K562 (cell line): ENCODE results near the gene ZFP36. TPM values are rescaled to one million over a fixed set of nuclear protein-coding genes. Genes with fewer than 3 reads are reported as not detected.

ENCODE experiments used
- DDX20 ChIP-seq: fragments of 450-650 bp; IDR thresholded peaks from 2 replicates; pipeline ENCODE4 v1.6.1; 2016; ENCODE audit warnings: missing genetic modification characterization, low read depth, mild to moderate bottlenecking, missing compliant biosample characterization, moderate library complexity
- FOSL1 ChIP-seq: fragments of 200-800 bp; sonication (Bioruptor generic); conservative IDR thresholded peaks from 2 replicates; pipeline ENCODE4 v1.6.1; 2016; ENCODE audit warnings: missing genetic modification characterization, missing compliant biosample characterization
- FOXM1 ChIP-seq, 2 experiments: fragments of 450-650 bp in 1 of 2; sonication (generic) in 1 of 2; formaldehyde crosslinking in 1 of 2; IDR thresholded peaks; 2 replicates each; pipeline versions ENCODE4 v1.6.1 to v1.9.0; 2017 to 2022; ENCODE audit warnings: low read depth in 2 of 2, mild to moderate bottlenecking in 2 of 2, missing genetic modification reagents in 1 of 2, moderate library complexity in 1 of 2
- HDAC2 ChIP-seq: fragments of 450-650 bp; IDR thresholded peaks from 2 replicates; pipeline ENCODE4 v1.6.1; 2016; ENCODE audit warnings: mild to moderate bottlenecking
- HMG20B ChIP-seq: fragments of 250-450 bp; sonication (Bioruptor Pico); IDR thresholded peaks from 2 replicates; pipeline ENCODE4 v1.5.0; 2021; ENCODE audit warnings: mild to moderate bottlenecking
- HNRNPUL1 ChIP-seq: fragments of 200-400 bp; formaldehyde crosslinking; IDR thresholded peaks from 2 replicates; pipeline ENCODE4 v1.6.1; 2017; ENCODE audit warnings: low read length
- KAT2B ChIP-seq: IDR thresholded peaks from one replicate; pipeline ENCODE4 v1.6.1; 2012; ENCODE audit warnings: low read depth, mild to moderate bottlenecking, control low read depth, inconsistent platforms, low read length, moderate library complexity
- KLF16 ChIP-seq: IDR thresholded peaks from 2 replicates; pipeline ENCODE4 v1.6.1; 2016; ENCODE audit warnings: antibody characterized with exemption
- NONO ChIP-seq, 2 experiments: fragments of 200-400 bp in 1 of 2; fragments of 450-650 bp in 1 of 2; formaldehyde crosslinking in 1 of 2; IDR thresholded peaks; 2 replicates each; pipeline ENCODE4 v1.6.1; 2017; ENCODE audit warnings: low read depth in 2 of 2, mild to moderate bottlenecking in 2 of 2, moderate library complexity in 2 of 2, low read length in 1 of 2
- NR1H2 ChIP-seq: sonication (generic); formaldehyde crosslinking; IDR thresholded peaks from 2 replicates; pipeline ENCODE4 v1.4.0; 2020; ENCODE audit warnings: mild to moderate bottlenecking, missing genetic modification reagents
- POLR2A ChIP-seq: fragments of 450-650 bp; conservative IDR thresholded peaks from 2 replicates; pipeline ENCODE4 v1.6.1; 2016
- TOE1 ChIP-seq, 2 experiments: fragments of 450-650 bp in 1 of 2; sonication (generic) in 1 of 2; formaldehyde crosslinking in 1 of 2; IDR thresholded peaks; 2 replicates each; pipeline versions ENCODE4 v1.7.1 to v1.8.0; 2016 to 2022; ENCODE audit warnings: borderline replicate concordance in 2 of 2, mild to moderate bottlenecking in 2 of 2, antibody characterized with exemption in 1 of 2, inconsistent platforms in 1 of 2, low read depth in 1 of 2, missing genetic modification reagents in 1 of 2, moderate library complexity in 1 of 2
- ZBTB8A ChIP-seq: fragments of 450-650 bp; IDR thresholded peaks from 2 replicates; pipeline ENCODE4 v1.6.1; 2018; ENCODE audit warnings: mild to moderate bottlenecking, moderate library complexity; ENCODE audit not compliant: partially characterized antibody
- ZNF124 ChIP-seq: sonication (generic); formaldehyde crosslinking; IDR thresholded peaks from 2 replicates; pipeline ENCODE4 v1.8.1; 2022; ENCODE audit warnings: missing genetic modification reagents
- ZNF134 ChIP-seq: fragments of 250-450 bp; sonication (Bioruptor Pico); conservative IDR thresholded peaks from 2 replicates; pipeline ENCODE4 v1.4.0; 2020
- ZNF436 ChIP-seq: fragments of 250-450, 450-650 bp; sonication (Bioruptor Pico); formaldehyde crosslinking; IDR thresholded peaks from 2 replicates; pipeline ENCODE4 v1.7.0; 2020; ENCODE audit warnings: mild to moderate bottlenecking
- ZNF583 ChIP-seq: fragments of 250-450 bp; sonication (Bioruptor Pico); IDR thresholded peaks from 2 replicates; pipeline ENCODE4 v1.4.0; 2020
- polyA plus RNA-seq, 8 experiments: library from polyadenylated mRNA; depleted of rRNA in 4 of 8; stranded (reverse) in 5 of 8; unstranded in 3 of 8; fragments of >200 nt; fragmentation: Nextera tagmentation in 2 of 8; fragmentation: Illumina TruSeq in 1 of 8; extraction: Ambion mirVana in 2 of 8; extraction: Trizol in 1 of 8; gene quantifications; 2 replicates each; pipeline versions ENCODE4 v1.2.1 to v1.2.3, GENCODE V29; 2011 to 2014; ENCODE audit warnings: inconsistent platforms in 1 of 8, missing spikeins in 1 of 8
- total RNA-seq, 7 experiments: library from RNA; depleted of rRNA in 6 of 7; stranded (reverse); fragments of >200 nt in 6 of 7; fragmentation: Illumina TruSeq in 2 of 7; extraction: Trizol in 2 of 7; gene quantifications; 2 replicates each; pipeline versions ENCODE4 v1.2.1 to v1.2.3, GENCODE V29; 2011 to 2021; ENCODE audit warnings: low replicate concordance in 1 of 7
- TF ChIP-seq, protein P1 (sequence below): sonication (generic); formaldehyde crosslinking; IDR thresholded peaks from 2 replicates; pipeline ENCODE4 v1.9.0; 2022; ENCODE audit warnings: mild to moderate bottlenecking, missing genetic modification reagents
- TF ChIP-seq, protein P2 (sequence below): fragments of 200-400 bp; formaldehyde crosslinking; IDR thresholded peaks from 2 replicates; pipeline ENCODE4 v1.6.1; 2017; ENCODE audit warnings: mild to moderate bottlenecking, low read depth, low read length, moderate library complexity
- TF ChIP-seq, protein P3 (sequence below): fragments of 250-450 bp; sonication (Bioruptor Pico); IDR thresholded peaks from 2 replicates; pipeline ENCODE4 v1.8.0; 2022; ENCODE audit warnings: inconsistent platforms
- TF ChIP-seq, protein P4 (sequence below): fragments of 250-450 bp; sonication (Bioruptor Pico); IDR thresholded peaks from 2 replicates; pipeline ENCODE4 v1.4.0; 2020; ENCODE audit warnings: mild to moderate bottlenecking, moderate library complexity

ZFP36 gene
- total and polyA plus RNA-seq, 9 of the 15 experiments (the other 6 are each of a cell fraction or from before 2014, with no cell fraction given), result 1.0 to 20.1 (median 3.5) TPM

DNA sequence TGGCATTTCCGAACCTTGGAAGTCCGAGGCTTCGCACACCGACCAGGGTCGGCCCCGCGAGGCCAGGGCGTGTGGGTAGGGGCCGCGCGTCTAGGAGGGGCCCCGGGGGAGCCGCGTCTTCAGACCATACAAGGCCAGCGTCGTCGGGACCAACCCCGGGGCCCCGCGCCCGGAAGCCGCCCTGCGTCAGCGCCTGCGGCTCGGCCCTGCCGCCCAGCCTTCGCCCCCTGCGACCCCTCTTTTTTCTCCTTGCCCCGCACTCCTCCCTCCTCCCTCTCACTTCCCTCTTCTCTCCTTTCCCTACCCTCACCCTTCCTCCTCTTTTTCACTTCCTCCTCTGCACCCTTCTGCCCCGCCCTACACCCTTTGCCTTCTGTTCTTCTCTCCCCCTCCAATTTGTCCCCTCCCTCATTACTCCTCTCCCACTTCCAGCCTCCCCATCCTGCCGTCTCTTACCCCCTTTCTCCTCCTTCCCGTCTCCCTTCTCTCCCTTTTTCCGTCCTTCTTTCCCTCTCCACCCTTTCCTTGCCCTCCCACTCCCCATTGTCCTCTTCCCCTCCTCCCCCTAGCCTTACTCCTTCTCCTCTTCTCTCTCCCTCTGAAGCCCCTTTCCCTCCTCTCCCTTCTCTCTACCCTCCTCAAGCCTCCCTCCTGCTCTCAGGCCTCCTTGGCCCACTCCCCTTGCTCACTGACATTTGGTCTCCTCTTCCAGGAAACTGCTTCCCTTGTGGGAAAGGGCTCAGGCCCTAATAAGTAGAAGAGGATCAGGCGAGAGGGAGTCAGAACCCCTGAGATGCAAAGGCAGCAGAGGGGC, 3.6 kb downstream of the ZFP36 start (continued):
- TF ChIP-seq, protein P1, sequence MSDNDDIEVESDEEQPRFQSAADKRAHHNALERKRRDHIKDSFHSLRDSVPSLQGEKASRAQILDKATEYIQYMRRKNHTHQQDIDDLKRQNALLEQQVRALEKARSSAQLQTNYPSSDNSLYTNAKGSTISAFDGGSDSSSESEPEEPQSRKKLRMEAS, result peak; percentile 30; the same call in 1 of the 2 replicates
- TF ChIP-seq HNRNPUL1 (no peak), ZNF134 (no peak), HDAC2 (peak; percentile 66), ZNF583 (no peak), ZNF436 (CRISPR knock-in tag) (no peak), POLR2A (peak; percentile 82), ZBTB8A (no peak), TOE1 (IDR thresholded peaks at IDR 0.05; ENCODE audit: borderline replicate concordance) (peak; percentile 64; the same call in 1 of the 2 replicates), TOE1 (CRISPR knock-in tag; IDR thresholded peaks at IDR 0.05; ENCODE audit: borderline replicate concordance, low read depth) (no peak), HMG20B (no peak), ZNF124 (CRISPR knock-in tag) (no peak), FOXM1 (IDR thresholded peaks at IDR 0.05; ENCODE audit: low read depth) (no peak), FOXM1 (CRISPR knock-in tag; IDR thresholded peaks at IDR 0.05; ENCODE audit: low read depth) (no peak), NONO (IDR thresholded peaks at IDR 0.05; ENCODE audit: low read depth in 2 of 2, low read length in 1 of 2) (no peak), DDX20 (tag) (no peak), KLF16 (no peak), NR1H2 (CRISPR knock-in tag) (no peak), KAT2B (no peak), FOSL1 (no peak)
- TF ChIP-seq, protein P2, sequence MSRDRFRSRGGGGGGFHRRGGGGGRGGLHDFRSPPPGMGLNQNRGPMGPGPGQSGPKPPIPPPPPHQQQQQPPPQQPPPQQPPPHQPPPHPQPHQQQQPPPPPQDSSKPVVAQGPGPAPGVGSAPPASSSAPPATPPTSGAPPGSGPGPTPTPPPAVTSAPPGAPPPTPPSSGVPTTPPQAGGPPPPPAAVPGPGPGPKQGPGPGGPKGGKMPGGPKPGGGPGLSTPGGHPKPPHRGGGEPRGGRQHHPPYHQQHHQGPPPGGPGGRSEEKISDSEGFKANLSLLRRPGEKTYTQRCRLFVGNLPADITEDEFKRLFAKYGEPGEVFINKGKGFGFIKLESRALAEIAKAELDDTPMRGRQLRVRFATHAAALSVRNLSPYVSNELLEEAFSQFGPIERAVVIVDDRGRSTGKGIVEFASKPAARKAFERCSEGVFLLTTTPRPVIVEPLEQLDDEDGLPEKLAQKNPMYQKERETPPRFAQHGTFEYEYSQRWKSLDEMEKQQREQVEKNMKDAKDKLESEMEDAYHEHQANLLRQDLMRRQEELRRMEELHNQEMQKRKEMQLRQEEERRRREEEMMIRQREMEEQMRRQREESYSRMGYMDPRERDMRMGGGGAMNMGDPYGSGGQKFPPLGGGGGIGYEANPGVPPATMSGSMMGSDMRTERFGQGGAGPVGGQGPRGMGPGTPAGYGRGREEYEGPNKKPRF, result no peak
- TF ChIP-seq, protein P3, sequence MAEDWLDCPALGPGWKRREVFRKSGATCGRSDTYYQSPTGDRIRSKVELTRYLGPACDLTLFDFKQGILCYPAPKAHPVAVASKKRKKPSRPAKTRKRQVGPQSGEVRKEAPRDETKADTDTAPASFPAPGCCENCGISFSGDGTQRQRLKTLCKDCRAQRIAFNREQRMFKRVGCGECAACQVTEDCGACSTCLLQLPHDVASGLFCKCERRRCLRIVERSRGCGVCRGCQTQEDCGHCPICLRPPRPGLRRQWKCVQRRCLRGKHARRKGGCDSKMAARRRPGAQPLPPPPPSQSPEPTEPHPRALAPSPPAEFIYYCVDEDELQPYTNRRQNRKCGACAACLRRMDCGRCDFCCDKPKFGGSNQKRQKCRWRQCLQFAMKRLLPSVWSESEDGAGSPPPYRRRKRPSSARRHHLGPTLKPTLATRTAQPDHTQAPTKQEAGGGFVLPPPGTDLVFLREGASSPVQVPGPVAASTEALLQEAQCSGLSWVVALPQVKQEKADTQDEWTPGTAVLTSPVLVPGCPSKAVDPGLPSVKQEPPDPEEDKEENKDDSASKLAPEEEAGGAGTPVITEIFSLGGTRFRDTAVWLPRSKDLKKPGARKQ (CRISPR knock-in tag), result no peak
- TF ChIP-seq, protein P4, sequence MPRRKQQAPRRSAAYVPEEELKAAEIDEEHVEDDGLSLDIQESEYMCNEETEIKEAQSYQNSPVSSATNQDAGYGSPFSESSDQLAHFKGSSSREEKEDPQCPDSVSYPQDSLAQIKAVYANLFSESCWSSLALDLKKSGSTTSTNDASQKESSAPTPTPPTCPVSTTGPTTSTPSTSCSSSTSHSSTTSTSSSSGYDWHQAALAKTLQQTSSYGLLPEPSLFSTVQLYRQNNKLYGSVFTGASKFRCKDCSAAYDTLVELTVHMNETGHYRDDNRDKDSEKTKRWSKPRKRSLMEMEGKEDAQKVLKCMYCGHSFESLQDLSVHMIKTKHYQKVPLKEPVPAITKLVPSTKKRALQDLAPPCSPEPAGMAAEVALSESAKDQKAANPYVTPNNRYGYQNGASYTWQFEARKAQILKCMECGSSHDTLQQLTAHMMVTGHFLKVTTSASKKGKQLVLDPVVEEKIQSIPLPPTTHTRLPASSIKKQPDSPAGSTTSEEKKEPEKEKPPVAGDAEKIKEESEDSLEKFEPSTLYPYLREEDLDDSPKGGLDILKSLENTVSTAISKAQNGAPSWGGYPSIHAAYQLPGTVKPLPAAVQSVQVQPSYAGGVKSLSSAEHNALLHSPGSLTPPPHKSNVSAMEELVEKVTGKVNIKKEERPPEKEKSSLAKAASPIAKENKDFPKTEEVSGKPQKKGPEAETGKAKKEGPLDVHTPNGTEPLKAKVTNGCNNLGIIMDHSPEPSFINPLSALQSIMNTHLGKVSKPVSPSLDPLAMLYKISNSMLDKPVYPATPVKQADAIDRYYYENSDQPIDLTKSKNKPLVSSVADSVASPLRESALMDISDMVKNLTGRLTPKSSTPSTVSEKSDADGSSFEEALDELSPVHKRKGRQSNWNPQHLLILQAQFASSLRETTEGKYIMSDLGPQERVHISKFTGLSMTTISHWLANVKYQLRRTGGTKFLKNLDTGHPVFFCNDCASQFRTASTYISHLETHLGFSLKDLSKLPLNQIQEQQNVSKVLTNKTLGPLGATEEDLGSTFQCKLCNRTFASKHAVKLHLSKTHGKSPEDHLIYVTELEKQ (CRISPR knock-in tag), result no peak
